Mucosa of descending colon (tissue), 3 donors: ENCODE measurements around the gene AMACR. TPM values are rescaled to one million over a fixed set of nuclear protein-coding genes. Genes with fewer than 3 reads are reported as not detected.
A peak's percentile ranks its signal among the peaks of the same experiment; 100 is the strongest.

ENCODE experiments used
- ATAC-seq: fragments of 200-7000 bp; cut with Tn5 transposase; one replicate; pipeline ENCODE4 v1.9.1; 2020; ENCODE audit warnings: mild to moderate bottlenecking, moderate library complexity
- DNase-seq, 3 donors: peaks; one replicate each; pipeline ENCODE4 v3.0.0-alpha.2; 2020
- H3K36me3 ChIP-seq: fragments of 200-600 bp; one replicate; pipeline ENCODE4 v1.8.0; 2021; ENCODE audit warnings: low read depth, mild to moderate bottlenecking
- H3K4me1 ChIP-seq: fragments of 200-600 bp; one replicate; pipeline ENCODE4 v1.8.0; 2021; ENCODE audit warnings: low read depth, mild to moderate bottlenecking
- H3K4me3 ChIP-seq: fragments of 200-600 bp; one replicate; pipeline ENCODE4 v1.8.0; 2021; ENCODE audit warnings: mild to moderate bottlenecking
- H3K9me3 ChIP-seq: fragments of 200-600 bp; one replicate; pipeline ENCODE4 v1.8.0; 2021; ENCODE audit warnings: mild to moderate bottlenecking
- CTCF ChIP-seq: fragments of 200-600 bp; IDR thresholded peaks from one replicate; pipeline ENCODE4 v1.8.0; 2022; ENCODE audit warnings: antibody characterized with exemption, mild to moderate bottlenecking
- intact Hi-C, 2 donors: fragments of 100-400 bp; cut with DNase I in 1 of 2; cut with micrococcal nuclease in 1 of 2; formaldehyde crosslinking; loops; one replicate each; pipeline versions ENCODE4 v1.11.0 to v1.11.1; 2022; cut with DNase I, micrococcal nuclease
- total RNA-seq, 3 donors: library from RNA; stranded (reverse); fragmentation: NEBNext Ultra II Directional in 2 of 3; extraction: Animal tissue kit (Norgen Biotek cat#: 25700) in 2 of 3; gene quantifications; one replicate each; pipeline versions ENCODE4 v1.2.1 to v1.2.4, GENCODE V29; 2021 to 2023
- donor health status: DM: no; HTN: no; CAD: no; lungs with moderate emphysema.
- donor health status: DM: no; HTN: no; CAD: no.
- donor health status: DM: no; HTN: yes; CAD: no.

Gene AMACR
- total RNA-seq, 3 donors from 2014 or later = 36.3 to 111 (median 75.3) TPM

- intact Hi-C loops = no loop called here
- DNase-seq (no peak), ATAC-seq (no peak)
- Histone ChIP-seq H3K36me3 (no peaks in the 10 kb centered on the region), H3K4me3 (no peak overlapping the region), H3K9me3 (no peaks in the 10 kb centered on the region), H3K4me1 (no peaks in the 10 kb centered on the region)
- no peak for TF ChIP-seq CTCF
Observed at GRCh38 chr5:34017254-34017653, 9.4 kb upstream of the AMACR start.

- DNase-seq = no peak
- no peak for ATAC-seq
- Histone ChIP-seq H3K9me3 (no peaks in the 10 kb centered on the region), H3K4me1 (no peaks in the 10 kb centered on the region), H3K4me3 (no peak overlapping the region), H3K36me3 (no peaks in the 10 kb centered on the region)
- intact Hi-C loops = no loop called here
- TF ChIP-seq CTCF = no peak
Observed at GRCh38 chr5:34016750-34017149, 8.9 kb upstream of the AMACR start.

GRCh38 chr5:34016222-34016621 lies 8.4 kb upstream of the AMACR start:
- ATAC-seq = no peak
- H3K9me3 ChIP-seq = no peaks in the 10 kb centered on the region
- no peaks in the 10 kb centered on the region for H3K36me3 ChIP-seq
- no peak for TF ChIP-seq CTCF
- H3K4me1 ChIP-seq = no peaks in the 10 kb centered on the region
- intact Hi-C loops = no loop called here
- H3K4me3 ChIP-seq = no peak overlapping the region
- no peak for DNase-seq

GRCh38 chr5:34015120-34015822 lies 7.4 kb upstream of the AMACR start:
- DNase-seq (peak in 1 of 3 donors; percentile 58), ATAC-seq (peak; percentile 89)
- no peak for TF ChIP-seq CTCF
- Histone ChIP-seq H3K4me3 (no peak overlapping the region), H3K9me3 (no peaks in the 10 kb centered on the region), H3K36me3 (no peaks in the 10 kb centered on the region), H3K4me1 (no peaks in the 10 kb centered on the region)
- intact Hi-C loops = no loop called here

GRCh38 chr5:34014626-34015025 lies 6.8 kb upstream of the AMACR start:
- peak; percentile 72 for ATAC-seq
- no peak for DNase-seq
- no peaks in the 10 kb centered on the region for H3K9me3 ChIP-seq
- no peak overlapping the region for H3K4me3 ChIP-seq
- no peaks in the 10 kb centered on the region for H3K36me3 ChIP-seq
- intact Hi-C loops = no loop called here
- TF ChIP-seq CTCF = no peak
- no peaks in the 10 kb centered on the region for H3K4me1 ChIP-seq

GRCh38 chr5:34013547-34013946 lies 5.7 kb upstream of the AMACR start:
- intact Hi-C loops = no loop called here
- Histone ChIP-seq H3K9me3 (no peaks in the 10 kb centered on the region), H3K36me3 (no peaks in the 10 kb centered on the region), H3K4me1 (peaks cover 8% of the 10 kb centered on the region), H3K4me3 (no peak overlapping the region)
- TF ChIP-seq CTCF = no peak
- no peak for DNase-seq
- no peak for ATAC-seq
